DOHH2 (cell line): Measurements from ENCODE around the gene COLEC11.

Source experiments
- EZH2phosphoT487 ChIP-seq: fragments of 200-600 bp; sonication (generic); IDR thresholded peaks from 2 replicates; pipeline ENCODE4 v1.6.1; 2017; ENCODE audit warnings: borderline replicate concordance, mild to moderate bottlenecking, antibody characterized with exemption, low read length, moderate library complexity, mixed read lengths
- TF ChIP-seq, protein P1 (sequence below): fragments of 200-600 bp; sonication (generic); IDR thresholded peaks from one replicate; pipeline ENCODE4 v1.5.1; 2014; ENCODE audit warnings: antibody characterized with exemption, mild to moderate bottlenecking, low read depth, low read length; ENCODE audit not compliant: poor library complexity, severe bottlenecking

DNA sequence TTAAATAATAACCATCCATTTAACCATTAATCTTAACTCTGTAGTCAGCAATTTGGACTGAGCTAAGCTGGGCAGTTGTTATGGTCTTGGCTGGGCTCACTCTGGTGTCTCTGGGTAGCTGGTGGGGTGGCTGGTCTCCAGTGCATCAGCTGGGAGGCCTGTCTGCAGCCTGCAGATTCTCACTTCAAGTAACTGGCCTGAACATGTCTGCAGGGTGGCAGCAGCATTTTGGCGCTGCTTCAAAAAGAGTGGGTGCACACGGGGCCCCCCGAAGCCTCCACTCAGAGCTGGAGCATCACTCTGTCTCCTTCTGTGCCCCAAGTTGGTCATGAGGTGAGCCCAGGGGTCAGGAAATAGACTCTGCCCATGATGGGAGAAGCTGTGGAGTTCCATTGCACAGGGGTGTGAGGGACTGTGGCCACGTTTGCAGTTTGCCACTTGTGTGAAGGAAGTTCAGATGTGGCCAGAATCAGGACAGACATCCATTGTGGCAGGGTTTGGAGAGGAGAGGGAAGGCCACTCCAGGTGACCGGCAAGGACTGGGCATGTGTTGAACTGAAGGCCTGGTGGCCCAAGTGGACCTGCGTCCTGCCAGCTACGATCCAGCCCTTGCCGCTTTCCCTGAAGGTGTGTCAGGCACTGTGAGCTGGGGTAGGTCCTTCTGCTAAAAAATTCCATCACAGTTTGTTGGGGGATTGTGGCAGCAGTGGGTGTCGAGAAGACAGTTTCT is 58.1 kb downstream of the COLEC11 start:
- TF ChIP-seq, protein P1, sequence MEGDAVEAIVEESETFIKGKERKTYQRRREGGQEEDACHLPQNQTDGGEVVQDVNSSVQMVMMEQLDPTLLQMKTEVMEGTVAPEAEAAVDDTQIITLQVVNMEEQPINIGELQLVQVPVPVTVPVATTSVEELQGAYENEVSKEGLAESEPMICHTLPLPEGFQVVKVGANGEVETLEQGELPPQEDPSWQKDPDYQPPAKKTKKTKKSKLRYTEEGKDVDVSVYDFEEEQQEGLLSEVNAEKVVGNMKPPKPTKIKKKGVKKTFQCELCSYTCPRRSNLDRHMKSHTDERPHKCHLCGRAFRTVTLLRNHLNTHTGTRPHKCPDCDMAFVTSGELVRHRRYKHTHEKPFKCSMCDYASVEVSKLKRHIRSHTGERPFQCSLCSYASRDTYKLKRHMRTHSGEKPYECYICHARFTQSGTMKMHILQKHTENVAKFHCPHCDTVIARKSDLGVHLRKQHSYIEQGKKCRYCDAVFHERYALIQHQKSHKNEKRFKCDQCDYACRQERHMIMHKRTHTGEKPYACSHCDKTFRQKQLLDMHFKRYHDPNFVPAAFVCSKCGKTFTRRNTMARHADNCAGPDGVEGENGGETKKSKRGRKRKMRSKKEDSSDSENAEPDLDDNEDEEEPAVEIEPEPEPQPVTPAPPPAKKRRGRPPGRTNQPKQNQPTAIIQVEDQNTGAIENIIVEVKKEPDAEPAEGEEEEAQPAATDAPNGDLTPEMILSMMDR: no peak
- no peak for TF ChIP-seq EZH2phosphoT487
